GM21723 (cell line): ENCODE measurements around the gene DGKA.

Source experiments
- ATAC-seq: cut with Tn5 transposase; IDR thresholded peaks from one replicate; pipeline ENCODE4 v1.9.1; 2021; ENCODE audit warnings: mild to moderate bottlenecking, moderate library complexity; ENCODE audit not compliant: unreplicated experiment

The DGKA gene

DNA sequence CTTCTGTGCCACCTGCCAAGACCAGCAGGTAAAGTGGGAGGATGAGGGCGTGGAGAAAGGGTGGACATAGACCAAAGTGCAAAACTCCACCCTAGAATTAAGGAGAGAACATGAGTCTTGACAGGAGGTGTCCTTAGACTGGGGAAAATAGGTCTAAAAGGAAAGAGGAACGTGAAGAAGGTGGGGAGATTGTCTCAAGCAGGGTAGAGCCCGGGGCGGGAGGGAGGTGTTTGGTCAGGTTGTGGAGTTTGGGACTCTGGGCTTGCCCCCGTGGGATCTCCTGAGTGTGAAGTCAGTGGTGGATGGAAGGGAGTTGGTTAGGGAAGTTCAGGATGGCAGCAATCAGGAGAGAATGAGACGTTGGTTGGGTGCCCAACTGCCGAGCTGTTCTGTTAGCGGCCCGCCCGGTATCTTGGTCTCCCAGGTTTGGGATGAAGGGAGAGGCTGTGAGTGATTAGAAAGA, 386 bp downstream of the DGKA start:
- ATAC-seq = no peak

DNA sequence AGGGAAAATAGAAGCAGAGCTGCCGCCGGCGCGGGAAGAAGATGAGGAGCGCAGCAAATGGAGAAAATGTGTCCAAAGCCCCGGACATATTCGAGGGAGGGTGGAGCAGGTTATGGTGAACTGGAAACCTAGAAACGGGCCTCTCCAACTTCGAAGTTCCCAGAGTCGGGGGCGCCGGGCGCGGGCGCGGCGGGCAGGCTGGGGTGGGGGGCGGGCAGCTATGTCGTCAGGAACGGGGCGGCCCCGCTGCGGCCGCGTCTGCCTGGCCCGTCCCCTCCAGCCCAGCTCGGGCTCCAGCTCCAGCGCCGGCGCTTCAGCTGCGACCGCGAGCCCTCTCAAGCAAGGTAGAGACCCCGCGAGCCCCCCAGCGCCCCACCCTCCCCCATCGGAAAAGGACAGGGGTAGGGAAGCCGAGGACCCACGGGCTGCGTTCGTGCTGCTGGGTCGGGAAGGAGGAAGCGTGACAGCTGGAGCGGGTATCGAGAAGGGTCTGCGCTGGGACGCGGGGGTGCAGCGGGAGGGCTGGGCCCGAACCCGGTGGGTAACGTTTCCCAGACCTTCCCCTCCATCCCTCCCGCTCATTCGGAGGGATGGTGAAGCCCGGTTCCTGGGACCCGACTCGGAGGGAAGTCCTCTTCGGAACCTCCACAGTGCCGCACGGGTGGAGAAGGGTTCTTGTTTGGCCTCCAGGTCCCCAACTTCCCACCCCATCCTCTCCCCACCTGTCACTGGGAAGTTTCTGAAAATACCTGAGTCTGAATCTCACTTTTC, 1.0 kb downstream of the DGKA start:
- no peak for ATAC-seq

DNA sequence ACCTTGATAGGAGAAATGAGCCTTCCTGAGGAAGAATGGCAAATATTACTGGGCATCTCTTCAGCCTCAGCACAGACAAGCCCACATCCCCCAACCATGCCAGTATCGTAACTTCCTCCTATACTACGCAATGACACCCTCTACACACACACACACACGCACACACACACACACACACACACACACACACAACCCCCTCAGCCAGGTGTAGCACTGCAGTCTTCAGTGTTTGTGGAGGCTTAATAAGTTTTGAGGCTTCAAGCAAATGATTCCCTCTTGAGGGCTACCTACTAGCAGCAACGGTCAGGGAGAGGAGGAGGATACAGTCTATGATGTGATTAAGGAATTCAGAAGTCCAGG, 1.6 kb downstream of the DGKA start:
- ATAC-seq = no peak

GRCh38 chr12:55933169-55933798, 2.3 kb downstream of the DGKA start:
- ATAC-seq = no peak

GRCh38 chr12:55933799-55934742, 3.1 kb downstream of the DGKA start:
- no peak for ATAC-seq

DNA sequence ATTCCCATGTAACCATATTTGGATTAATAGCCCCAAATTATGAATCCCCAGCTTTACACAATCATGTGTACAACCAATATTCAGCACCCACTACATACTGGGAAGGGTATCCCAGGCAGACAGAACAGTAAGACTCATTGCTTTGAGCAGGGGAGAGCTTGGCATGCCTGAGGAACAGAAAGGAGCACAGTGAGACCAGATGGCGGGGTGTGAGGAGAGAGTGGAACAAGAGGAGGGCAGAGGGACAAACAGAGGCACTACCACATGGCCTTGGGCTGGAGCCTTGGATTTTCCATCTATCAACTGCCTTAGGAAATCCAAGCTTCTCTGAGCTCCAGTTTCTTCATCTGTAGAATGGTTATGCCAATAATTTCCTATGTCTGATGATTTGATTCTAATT, 3.8 kb downstream of the DGKA start:
- no peak for ATAC-seq

DNA sequence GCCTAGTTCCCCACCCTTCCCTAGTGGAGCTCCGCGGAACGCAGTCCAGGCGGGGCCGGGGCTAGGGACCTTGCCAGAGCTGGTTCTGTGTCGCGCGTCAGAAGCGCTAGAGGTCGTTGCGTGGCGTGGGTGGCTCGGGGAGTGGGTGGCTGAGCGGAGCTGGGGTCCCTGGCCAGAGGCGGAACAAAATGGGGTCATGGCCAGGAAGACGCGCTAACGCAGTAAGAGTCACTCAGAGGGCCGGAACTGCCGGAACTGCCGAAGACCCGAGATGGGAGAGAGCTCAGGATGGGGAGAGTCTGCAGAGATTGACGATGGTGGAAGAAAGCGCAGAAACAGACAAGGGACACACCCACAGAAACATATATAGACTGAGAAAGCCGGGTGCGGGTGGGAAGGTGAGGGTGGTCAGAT, 4.8 kb downstream of the DGKA start:
- no peak for ATAC-seq

- no peak for ATAC-seq
Measured at GRCh38 chr12:55937981-55938380, 7.0 kb downstream of the DGKA start.

- no peak for ATAC-seq
Measured at GRCh38 chr12:55938826-55939501, 8.0 kb downstream of the DGKA start.

- peak; percentile 99 for ATAC-seq
Measured at GRCh38 chr12:55940065-55940732, 9.2 kb downstream of the DGKA start.

DNA sequence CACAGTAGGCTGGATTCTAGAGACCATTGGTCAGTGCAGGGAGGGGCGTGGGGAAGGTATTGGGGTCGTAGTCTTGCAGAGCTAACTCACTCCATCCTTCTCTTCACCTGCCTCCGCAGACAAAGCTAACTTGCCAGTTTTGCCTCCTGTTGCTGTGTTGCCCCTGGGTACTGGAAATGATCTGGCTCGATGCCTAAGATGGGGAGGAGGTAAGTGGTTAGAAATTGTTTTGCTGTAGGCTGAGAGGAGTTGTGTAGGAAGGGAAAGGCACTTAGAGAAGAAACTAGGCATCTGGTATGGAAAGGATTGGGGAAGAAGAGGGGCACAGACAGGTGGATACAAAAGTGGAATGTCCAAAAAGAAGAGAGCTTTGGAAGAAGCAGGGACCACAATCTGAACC, 11.1 kb downstream of the DGKA start:
- ATAC-seq = no peak

DNA sequence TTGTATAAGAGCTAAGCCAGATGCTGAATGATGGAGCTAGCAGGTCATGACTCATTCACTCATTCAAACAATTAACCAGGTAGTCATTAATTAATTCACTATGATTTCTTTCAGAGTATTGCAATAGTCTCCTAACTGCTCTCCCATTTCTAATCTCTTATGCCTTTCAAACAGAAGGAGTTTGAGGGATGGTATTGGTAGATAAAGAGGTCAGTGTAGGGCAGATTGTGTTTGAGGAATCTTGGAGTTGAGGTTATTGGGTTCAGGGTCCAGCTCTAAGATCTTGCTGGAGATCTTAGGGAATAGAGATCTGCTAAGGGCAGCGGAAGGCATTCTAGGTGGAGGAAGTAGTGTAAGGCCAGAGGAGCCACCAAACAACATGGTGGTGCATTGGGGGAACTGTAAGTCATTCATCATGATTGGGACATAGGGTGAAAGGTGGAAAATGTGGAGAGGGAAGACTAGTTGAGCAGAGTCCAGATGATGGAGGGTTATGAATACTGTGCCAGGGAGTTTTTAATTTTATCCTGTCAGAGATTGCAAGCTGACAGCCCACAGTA, 11.7 kb downstream of the DGKA start:
- ATAC-seq = no peak

DNA sequence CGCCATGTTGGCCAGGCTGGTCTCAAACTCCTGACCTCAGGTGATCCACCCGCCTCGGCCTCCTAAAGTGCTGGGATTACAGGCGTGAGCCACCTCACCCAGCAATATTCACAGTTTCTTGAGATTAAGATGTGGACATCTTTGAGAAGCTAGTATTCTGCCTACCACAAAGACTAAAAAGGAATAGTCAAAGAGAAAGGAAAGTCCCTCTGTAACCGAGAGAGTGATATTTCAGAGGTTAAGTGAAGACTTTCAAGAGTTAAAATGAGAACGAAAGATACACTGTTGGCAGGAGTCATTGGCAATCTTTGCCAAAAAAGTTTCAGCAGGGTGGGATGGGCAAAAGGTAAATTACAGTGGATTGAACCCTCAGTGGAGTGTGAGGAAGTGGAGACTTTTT, 15.6 kb downstream of the DGKA start:
- ATAC-seq = no peak

DNA sequence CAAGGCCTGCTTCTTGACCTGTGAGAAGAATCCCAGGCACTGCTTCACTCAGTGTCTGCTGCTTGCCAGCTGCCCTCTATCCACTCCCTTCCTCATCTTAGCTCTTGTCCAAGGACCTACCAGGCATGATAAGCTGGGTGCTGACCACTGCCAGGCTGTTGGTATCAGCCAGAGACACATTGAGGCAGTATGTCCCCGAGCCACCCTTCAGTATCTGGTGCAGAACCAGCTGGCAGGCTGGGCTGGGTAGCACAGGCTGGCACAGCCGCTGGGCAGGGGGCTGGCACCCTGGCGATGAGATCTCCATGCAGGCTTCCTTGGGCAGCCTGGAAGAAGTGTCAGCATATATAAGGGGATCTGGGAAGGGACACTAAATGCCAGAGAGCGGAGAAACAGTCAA, 24.4 kb downstream of the DGKA start:
- ATAC-seq = no peak

GRCh38 chr12:55955800-55956508, 25.0 kb downstream of the DGKA start:
- ATAC-seq = no peak

GRCh38 chr12:55957106-55957859, 26.3 kb downstream of the DGKA start:
- no peak for ATAC-seq

DNA sequence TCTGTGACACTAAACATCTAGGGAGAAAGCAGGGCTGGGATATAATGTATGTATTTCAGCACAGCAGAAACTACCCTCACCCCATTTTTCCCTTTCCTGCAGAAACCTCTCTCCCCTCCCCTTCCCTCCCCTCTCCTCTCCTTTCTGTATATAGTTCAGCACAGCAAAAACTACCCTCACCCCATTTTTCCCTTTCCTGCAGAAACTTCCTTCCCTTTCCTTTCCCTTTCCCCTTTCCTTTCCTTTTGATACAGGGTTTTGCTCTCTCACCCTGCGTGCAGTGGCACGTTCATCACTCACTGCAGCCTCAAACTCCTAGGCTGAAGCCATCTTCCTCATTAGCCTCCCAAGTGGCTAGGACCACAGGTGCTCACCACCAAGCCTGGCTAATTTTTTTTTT, 32.8 kb downstream of the DGKA start:
- no peak for ATAC-seq

DNA sequence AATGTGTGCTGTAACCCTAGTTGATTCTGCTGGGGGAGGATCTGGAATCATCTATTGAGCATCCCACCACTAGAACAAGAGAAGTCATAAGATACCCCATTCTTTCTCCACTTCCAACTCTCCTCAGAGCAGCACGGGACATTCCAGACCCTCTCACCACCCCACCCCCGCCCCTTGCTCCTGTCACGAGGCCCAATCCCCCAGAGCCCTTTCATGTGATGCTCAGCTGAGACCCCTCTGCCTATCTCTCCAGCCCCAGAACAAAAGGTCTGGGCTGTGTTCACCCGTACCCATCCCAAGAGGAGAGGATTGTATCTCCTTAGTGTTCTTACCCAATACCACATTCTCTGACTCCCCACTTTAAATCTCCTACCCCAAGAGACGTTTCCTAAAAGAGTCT, 34.3 kb downstream of the DGKA start:
- no peak for ATAC-seq

GRCh38 chr12:55965941-55966407, 35.0 kb downstream of the DGKA start, which contains the start of gene PMEL:
Gene PMEL (minus strand): TSS chr12:55966042. CDS start chr12:55966011, 31 bp downstream.
- peak; percentile 5 for ATAC-seq
